Effector memory CD4-positive, alpha-beta T cell (primary cell): Measurements from ENCODE around the gene LRRC74B.
A peak's percentile ranks its signal among the peaks of the same experiment; 100 is the strongest.
"Not testable (repeated sequence)": the region's sequence is repeated elsewhere in the genome, so short reads cannot be mapped to it uniquely, and the experiment has no call there.

Experiments
- DNase-seq, 3 donors: peaks; one replicate each; pipeline ENCODE4 v3.0.0-alpha.2; 2020
- H3K27ac ChIP-seq: 2 replicates; pipeline ENCODE4 v1.7.0; 2013; ENCODE audit warnings: mild to moderate bottlenecking, low read length, moderate library complexity; ENCODE audit not compliant: insufficient read depth, poor library complexity, severe bottlenecking
- H3K27me3 ChIP-seq: replicated peaks from 2 replicates; pipeline ENCODE4 v1.7.0; 2013; ENCODE audit warnings: mild to moderate bottlenecking, low read length; ENCODE audit not compliant: insufficient read depth, control insufficient read depth, poor library complexity, severe bottlenecking
- H3K36me3 ChIP-seq: 2 replicates; pipeline ENCODE4 v1.7.0; 2013; ENCODE audit warnings: mild to moderate bottlenecking, low read length, moderate library complexity; ENCODE audit not compliant: control insufficient read depth, insufficient read depth
- H3K4me1 ChIP-seq: 2 replicates; pipeline ENCODE4 v1.7.0; 2013; ENCODE audit warnings: low read length, mild to moderate bottlenecking; ENCODE audit not compliant: control insufficient read depth, insufficient read depth, poor library complexity, severe bottlenecking
- H3K4me3 ChIP-seq: 2 replicates; pipeline ENCODE4 v1.7.0; 2013; ENCODE audit warnings: low read length, low read depth, mild to moderate bottlenecking; ENCODE audit not compliant: insufficient read depth, poor library complexity, severe bottlenecking
- H3K9me3 ChIP-seq: 2 replicates; pipeline ENCODE4 v1.7.0; 2013; ENCODE audit warnings: mild to moderate bottlenecking, low read length, moderate library complexity; ENCODE audit not compliant: control insufficient read depth

The LRRC74B gene

DNA sequence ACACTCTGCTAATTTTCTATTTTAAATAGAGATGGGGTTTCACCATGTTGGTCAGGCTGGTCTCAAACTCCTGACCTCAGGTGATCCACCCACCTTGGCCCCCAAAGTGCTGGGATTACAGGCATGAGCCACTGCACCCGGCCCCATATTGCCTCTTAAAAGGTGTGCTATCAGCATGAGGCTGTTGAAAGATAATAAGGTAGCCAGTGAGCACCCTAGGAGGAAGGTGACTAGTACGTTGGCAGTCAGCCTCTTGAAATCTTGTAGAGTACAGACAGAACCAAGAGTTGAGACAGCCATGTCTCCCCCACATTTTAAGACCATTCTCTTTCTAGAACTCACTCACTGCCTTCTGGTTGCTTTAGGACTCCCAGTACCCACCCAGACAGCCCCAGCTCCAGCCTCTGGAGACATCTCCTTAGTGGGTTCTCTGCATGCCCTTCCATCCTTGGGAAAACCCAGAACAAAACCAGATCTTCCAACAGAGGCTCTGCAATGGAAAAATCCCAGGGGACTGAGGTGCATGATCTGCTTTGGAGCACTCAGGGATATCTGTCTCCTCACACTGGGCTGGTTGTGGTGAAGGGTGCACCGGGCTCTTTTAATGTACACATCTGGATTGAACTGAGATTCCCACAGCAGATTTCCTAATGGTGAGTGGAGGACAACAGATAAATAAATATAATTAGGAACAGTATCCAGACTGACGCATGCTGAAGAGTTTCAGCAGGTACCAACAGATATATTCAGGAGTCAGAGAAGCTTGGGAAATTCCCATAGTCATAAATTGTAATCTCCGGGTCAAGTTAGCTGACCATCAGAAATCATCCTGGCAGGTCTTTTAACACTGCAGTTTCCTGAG is 49.4 kb downstream of the LRRC74B start:
- Histone ChIP-seq H3K4me3 (no peak overlapping the region), H3K27me3 (no peaks in the 10 kb centered on the region), H3K27ac (no peak overlapping the region), H3K36me3 (no peaks in the 10 kb centered on the region), H3K4me1 (no peaks in the 10 kb centered on the region), H3K9me3 (no peaks in the 10 kb centered on the region)
- no peak for DNase-seq

GRCh38 chr22:21095773-21096107 is 50.0 kb downstream of the LRRC74B start:
- no peaks in the 10 kb centered on the region for H3K27me3 ChIP-seq
- no peaks in the 10 kb centered on the region for H3K36me3 ChIP-seq
- H3K4me3 ChIP-seq: no peak overlapping the region
- no peaks in the 10 kb centered on the region for H3K9me3 ChIP-seq
- no peak for DNase-seq
- no peak overlapping the region for H3K27ac ChIP-seq
- no peaks in the 10 kb centered on the region for H3K4me1 ChIP-seq

- H3K9me3 ChIP-seq, H3K4me3 ChIP-seq, H3K27ac ChIP-seq, H3K4me1 ChIP-seq, H3K27me3 ChIP-seq, H3K36me3 ChIP-seq, DNase-seq: not testable (repeated sequence)
Measured at GRCh38 chr22:21096878-21097277, 51.1 kb downstream of the LRRC74B start.

DNA sequence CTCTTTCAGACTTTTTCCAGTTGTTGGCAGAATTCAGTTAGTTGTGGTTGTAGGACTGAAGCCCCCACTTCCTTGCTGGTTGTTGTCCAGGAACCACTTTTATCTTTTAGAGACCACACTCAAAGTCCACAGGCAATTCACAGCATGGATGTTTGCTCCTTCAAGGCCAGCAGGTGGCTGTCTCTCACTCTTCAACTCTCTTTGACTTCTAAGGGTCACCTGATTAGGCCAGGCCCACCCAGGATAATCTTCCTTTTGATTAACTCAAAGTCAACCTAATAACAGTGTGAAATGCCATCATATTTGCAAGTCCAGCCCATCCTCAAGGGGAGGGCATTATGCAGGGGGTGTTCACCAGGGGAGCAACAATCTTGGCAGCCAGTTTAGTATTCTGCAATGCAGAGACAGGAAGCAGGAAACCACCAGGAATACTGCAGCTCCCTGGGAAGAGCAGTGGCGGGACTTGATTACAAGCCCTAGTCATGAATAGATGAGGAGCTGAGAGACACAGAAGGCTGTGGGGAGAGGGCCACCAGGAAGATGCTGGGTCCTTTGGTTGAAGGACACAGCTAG is 52.4 kb downstream of the LRRC74B start:
- H3K9me3 ChIP-seq: no peaks in the 10 kb centered on the region
- no peak overlapping the region for H3K4me3 ChIP-seq
- H3K27me3 ChIP-seq: no peaks in the 10 kb centered on the region
- no peak for DNase-seq
- H3K4me1 ChIP-seq: peaks cover 5% of the 10 kb centered on the region
- H3K27ac ChIP-seq: no peak overlapping the region
- H3K36me3 ChIP-seq: no peaks in the 10 kb centered on the region

GRCh38 chr22:21099578-21099977 is 53.8 kb downstream of the LRRC74B start:
- Histone ChIP-seq H3K4me3 (no peak overlapping the region), H3K27ac (no peak overlapping the region), H3K27me3 (no peaks in the 10 kb centered on the region), H3K36me3 (no peaks in the 10 kb centered on the region), H3K4me1 (peaks cover 5% of the 10 kb centered on the region), H3K9me3 (no peaks in the 10 kb centered on the region)
- DNase-seq: no peak

DNA sequence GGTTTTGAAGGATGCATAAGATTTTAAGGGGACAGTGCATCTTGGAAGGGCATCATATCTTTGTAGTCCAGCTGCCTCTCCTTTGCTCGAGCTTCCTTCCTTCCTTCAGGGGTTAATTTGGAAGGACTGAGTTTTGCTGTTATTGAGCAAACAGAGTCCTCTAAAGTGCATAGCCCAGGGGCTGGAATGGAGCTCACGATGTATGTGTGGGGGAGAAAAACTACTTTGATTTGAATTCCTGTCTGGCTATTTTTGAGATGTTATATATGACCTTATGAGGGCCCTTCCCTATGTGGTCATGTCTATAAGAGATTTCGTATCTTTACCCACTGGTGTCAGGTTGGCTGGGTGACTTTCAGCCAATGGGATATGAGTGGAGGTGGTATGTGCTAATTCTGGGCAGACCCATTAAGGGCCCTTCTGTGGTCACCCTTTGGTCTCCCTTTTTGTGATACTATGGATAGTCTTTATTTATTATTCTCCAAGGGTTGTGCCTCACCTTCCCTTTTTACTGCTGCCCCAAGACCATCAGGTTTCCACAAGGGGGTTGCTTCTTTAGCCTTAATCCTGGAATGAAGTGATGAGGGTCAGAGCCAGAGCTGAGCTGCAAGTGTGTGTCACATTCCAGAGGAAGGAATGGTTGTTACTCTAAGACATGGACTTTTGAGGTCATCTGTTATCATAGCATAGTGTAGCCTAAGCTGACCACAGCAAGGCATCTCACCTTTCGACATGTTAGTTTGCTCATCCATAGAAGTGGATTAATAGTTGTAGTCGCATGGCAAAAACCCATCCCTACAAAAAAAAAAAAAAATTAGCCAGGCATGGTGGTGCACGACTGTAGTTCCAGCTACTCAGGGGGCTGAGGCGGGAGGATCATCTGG is 54.6 kb downstream of the LRRC74B start:
- no peaks in the 10 kb centered on the region for H3K9me3 ChIP-seq
- H3K27me3 ChIP-seq: no peaks in the 10 kb centered on the region
- no peak overlapping the region for H3K4me3 ChIP-seq
- DNase-seq: no peak
- H3K36me3 ChIP-seq: no peaks in the 10 kb centered on the region
- H3K4me1 ChIP-seq: peaks cover 5% of the 10 kb centered on the region
- H3K27ac ChIP-seq: no peak overlapping the region

DNA sequence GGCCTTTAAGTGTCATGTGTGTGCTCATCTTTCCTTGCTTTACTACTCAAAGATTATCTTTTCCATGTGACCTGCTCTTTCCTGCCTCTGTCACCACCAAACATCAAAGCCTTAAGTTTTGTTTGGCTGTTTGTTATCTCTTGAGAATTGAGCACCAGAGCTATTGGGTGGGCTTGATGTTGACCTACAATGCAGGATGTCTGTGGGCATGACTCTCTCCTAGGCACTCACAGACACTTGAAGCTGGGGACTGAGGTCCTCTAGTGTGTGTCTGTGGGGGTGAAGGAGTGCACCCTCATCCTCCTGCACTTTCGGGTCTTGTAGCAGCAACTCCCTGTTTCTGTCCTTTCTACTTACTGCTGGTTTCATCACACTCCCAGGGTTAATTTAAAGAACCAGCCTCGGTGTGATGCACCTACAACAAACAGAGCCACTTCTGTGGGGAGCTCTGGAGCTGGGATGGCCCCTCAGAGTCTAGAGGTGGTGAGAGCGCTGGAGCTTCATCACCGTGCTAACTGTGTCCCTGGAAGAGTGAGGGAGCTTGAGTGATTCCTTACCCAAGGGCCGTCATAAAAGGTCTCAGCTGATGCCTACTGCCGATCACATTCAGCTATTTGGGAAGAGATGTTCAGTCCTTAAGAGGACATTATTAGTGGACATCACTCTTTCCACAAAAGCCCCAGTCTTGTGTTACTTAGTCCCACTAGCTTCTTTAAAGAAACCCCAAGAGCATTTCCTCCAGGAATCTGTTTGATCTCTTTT is 56.3 kb downstream of the LRRC74B start:
- Histone ChIP-seq H3K36me3 (no peaks in the 10 kb centered on the region), H3K9me3 (no peaks in the 10 kb centered on the region), H3K4me1 (peaks cover 5% of the 10 kb centered on the region), H3K4me3 (no peak overlapping the region), H3K27me3 (peaks cover 3% of the 10 kb centered on the region), H3K27ac (no peak overlapping the region)
- no peak for DNase-seq

- no peaks in the 10 kb centered on the region for H3K36me3 ChIP-seq
- H3K9me3 ChIP-seq: no peaks in the 10 kb centered on the region
- peaks cover 5% of the 10 kb centered on the region for H3K4me1 ChIP-seq
- DNase-seq: peak; percentile 31 to 50 (median 31)
- H3K27ac ChIP-seq: no peak overlapping the region
- peaks cover 3% of the 10 kb centered on the region for H3K27me3 ChIP-seq
- no peak overlapping the region for H3K4me3 ChIP-seq
Measured at GRCh38 chr22:21102659-21103267, 57.0 kb downstream of the LRRC74B start.

DNA sequence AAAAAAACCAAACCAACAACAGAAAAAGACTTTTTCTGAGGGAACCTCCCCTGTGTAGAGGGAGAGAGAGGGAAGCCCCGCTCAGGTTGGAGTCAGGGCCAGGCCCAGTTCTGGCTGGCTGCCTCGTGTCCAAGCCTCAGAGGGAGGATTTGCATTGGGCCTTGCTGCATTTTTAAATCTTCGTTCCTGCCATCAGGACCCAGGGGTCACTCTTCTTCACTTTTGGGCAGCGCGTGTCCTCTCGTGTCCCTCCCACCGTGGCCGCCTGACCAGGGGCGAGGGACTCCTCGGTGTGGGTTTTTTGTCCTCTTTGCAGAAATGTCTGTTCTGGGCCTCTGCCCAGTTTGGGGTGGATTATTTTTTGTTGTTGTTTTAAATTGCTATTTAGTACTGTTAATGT is 57.9 kb downstream of the LRRC74B start:
- no peak for DNase-seq
- H3K36me3 ChIP-seq: no peaks in the 10 kb centered on the region
- no peak overlapping the region for H3K4me3 ChIP-seq
- no peaks in the 10 kb centered on the region for H3K9me3 ChIP-seq
- H3K27me3 ChIP-seq: peaks cover 3% of the 10 kb centered on the region
- peaks cover 5% of the 10 kb centered on the region for H3K4me1 ChIP-seq
- no peak overlapping the region for H3K27ac ChIP-seq
